HepG2 (cell line): ENCODE data around the gene INHA. TPM values are rescaled to one million over a fixed set of nuclear protein-coding genes. Genes with fewer than 3 reads are reported as not detected.

Source experiments
- CBX1 ChIP-seq: IDR thresholded peaks from one replicate; pipeline ENCODE4 v1.6.1; 2016; ENCODE audit warnings: antibody characterized with exemption, low read depth
- CENPBD1 ChIP-seq: sonication (generic); formaldehyde crosslinking; IDR thresholded peaks from 2 replicates; pipeline ENCODE4 v1.8.0; 2022; ENCODE audit warnings: missing genetic modification reagents, low read depth, mild to moderate bottlenecking, borderline replicate concordance
- FOXA1 ChIP-seq, 2 experiments: fragments of 450-650 bp in 1 of 2; sonication (generic) in 1 of 2; formaldehyde crosslinking in 1 of 2; IDR thresholded peaks; 2 replicates each; pipeline versions ENCODE4 v1.4.0 to v1.6.1; 2016 to 2020; ENCODE audit warnings: missing genetic modification reagents in 1 of 2
- FOXP4 ChIP-seq: sonication (generic); formaldehyde crosslinking; IDR thresholded peaks from 2 replicates; pipeline ENCODE4 v1.4.0; 2020; ENCODE audit warnings: missing genetic modification reagents
- GLMP ChIP-seq: sonication (generic); formaldehyde crosslinking; IDR thresholded peaks from 2 replicates; pipeline ENCODE4 v1.9.0; 2021; ENCODE audit warnings: missing genetic modification reagents, mild to moderate bottlenecking, borderline replicate concordance
- HMG20B ChIP-seq: conservative IDR thresholded peaks from 2 replicates; pipeline ENCODE4 v1.6.1; 2016; ENCODE audit warnings: missing genetic modification reagents, missing compliant biosample characterization
- HNF1A ChIP-seq, 2 experiments: sonication (generic) in 1 of 2; formaldehyde crosslinking in 1 of 2; IDR thresholded peaks; 2 replicates each; pipeline versions ENCODE4 v1.4.0 to v1.6.1; 2016 to 2020; ENCODE audit warnings: borderline replicate concordance in 1 of 2, low read depth in 1 of 2, mild to moderate bottlenecking in 1 of 2, missing genetic modification reagents in 1 of 2
- MAX ChIP-seq: IDR thresholded peaks from 2 replicates; pipeline ENCODE4 v1.6.1; 2012; ENCODE audit warnings: inconsistent platforms
- NFE2 ChIP-seq: sonication (generic); formaldehyde crosslinking; IDR thresholded peaks from 2 replicates; pipeline ENCODE4 v1.4.0; 2020; ENCODE audit warnings: missing genetic modification reagents
- NFYC ChIP-seq: IDR thresholded peaks from 2 replicates; pipeline ENCODE4 v1.6.1; 2016; ENCODE audit warnings: missing genetic modification reagents, missing compliant biosample characterization
- XBP1 ChIP-seq: sonication (generic); formaldehyde crosslinking; IDR thresholded peaks from 2 replicates; pipeline ENCODE4 v1.5.0; 2020; ENCODE audit warnings: missing genetic modification reagents
- ZBTB49 ChIP-seq: sonication (generic); formaldehyde crosslinking; IDR thresholded peaks from 2 replicates; pipeline ENCODE4 v1.4.0; 2020; ENCODE audit warnings: missing genetic modification reagents, borderline replicate concordance
- ZNF773 ChIP-seq: sonication (generic); formaldehyde crosslinking; IDR thresholded peaks from 2 replicates; pipeline ENCODE4 v1.4.0; 2020; ENCODE audit warnings: missing genetic modification reagents, borderline replicate concordance
- ZNF839 ChIP-seq: sonication (generic); formaldehyde crosslinking; IDR thresholded peaks from 2 replicates; pipeline ENCODE4 v1.4.0; 2020; ENCODE audit warnings: missing genetic modification reagents, mild to moderate bottlenecking, borderline replicate concordance
- polyA plus RNA-seq, 8 experiments: library from polyadenylated mRNA; depleted of rRNA in 3 of 8; stranded (reverse) in 7 of 8; unstranded in 1 of 8; fragments of >200 nt; fragmentation: Illumina TruSeq in 4 of 8; extraction: Trizol in 4 of 8; gene quantifications; 2 replicates each; pipeline versions ENCODE4 v1.2.1 to v1.2.3, GENCODE V29; 2011 to 2016; ENCODE audit warnings: low read depth in 4 of 8, missing spikeins in 1 of 8, mixed read lengths in 1 of 8; ENCODE audit not compliant: insufficient read depth in 1 of 8
- total RNA-seq, 5 experiments: library from RNA; depleted of rRNA; stranded (reverse); fragments of >200 nt; fragmentation: Illumina TruSeq; extraction: Trizol; gene quantifications; 2 replicates each; pipeline ENCODE4 v1.2.3, GENCODE V29; 2016; ENCODE audit warnings: low read depth in 1 of 5

INHA gene
- total and polyA plus RNA-seq, 2 of the 13 experiments (the other 11 are each of a cell fraction or from before 2014, with no cell fraction given): 4.1 to 15.2 TPM

- no peak for TF ChIP-seq FOXP4
- TF ChIP-seq NFE2 (CRISPR knock-in tag): no peak
- no peak for TF ChIP-seq NFYC (CRISPR knock-in tag)
- no peak for TF ChIP-seq XBP1 (CRISPR knock-in tag)
- no peak for TF ChIP-seq ZNF773 (CRISPR knock-in tag)
- no peak for TF ChIP-seq GLMP (CRISPR knock-in tag)
- TF ChIP-seq ZNF839 (CRISPR knock-in tag): peak; percentile 17; the same call in 1 of the 2 replicates
- no peak for TF ChIP-seq FOXA1 (IDR thresholded peaks at IDR 0.05)
- 0 out of 2 replicates have a peak, but pooled peaks have one; percentile 7 for TF ChIP-seq FOXA1 (CRISPR knock-in tag; IDR thresholded peaks at IDR 0.05)
- TF ChIP-seq ZBTB49 (CRISPR knock-in tag): no peak
- TF ChIP-seq MAX: peak; percentile 79
- no peak for TF ChIP-seq HMG20B (CRISPR knock-in tag)
- TF ChIP-seq HNF1A (IDR thresholded peaks at IDR 0.05; ENCODE audit: low read depth): no peak
- no peak for TF ChIP-seq HNF1A (CRISPR knock-in tag; IDR thresholded peaks at IDR 0.05; ENCODE audit: borderline replicate concordance)
- TF ChIP-seq CENPBD1 (CRISPR knock-in tag): no peak
- no peak for TF ChIP-seq CBX1
Measured at GRCh38 chr2:219570194-219570923, 1.8 kb upstream of the INHA start (continued).
